ENCODE data around the gene FRY.

DNA sequence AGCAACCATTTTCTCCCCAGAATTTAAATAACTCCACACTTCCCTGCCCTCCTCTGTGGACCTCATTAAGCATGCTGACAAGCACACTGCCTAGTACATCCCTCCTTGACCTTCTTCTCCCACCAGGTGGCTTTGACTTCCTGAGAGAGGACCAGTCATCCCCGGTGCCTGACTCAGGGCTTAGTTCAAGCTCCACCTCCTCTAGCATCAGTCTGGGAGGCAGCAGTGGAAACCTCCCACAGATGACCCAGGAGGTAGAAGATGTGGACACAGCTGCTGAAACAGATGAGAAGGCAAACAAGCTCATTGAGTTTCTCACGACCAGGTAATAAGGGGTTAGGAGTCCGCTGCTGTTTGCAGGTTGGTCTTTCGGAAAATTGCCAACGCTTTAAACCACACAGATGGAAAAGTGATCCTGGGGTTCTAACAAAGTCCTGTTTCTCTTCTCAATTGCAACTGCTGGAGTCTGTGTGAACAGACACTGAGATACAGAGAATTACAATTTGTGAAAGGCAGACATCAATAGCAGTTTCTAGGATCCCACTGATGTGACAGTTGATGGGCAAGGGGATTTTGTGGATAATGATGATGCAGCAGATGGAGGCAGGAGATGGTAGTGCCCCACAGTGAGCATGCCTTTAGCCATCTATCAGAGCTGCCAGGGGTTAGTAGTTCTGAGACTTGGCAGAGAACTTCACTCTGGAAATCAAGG lies 196.9 kb downstream of the FRY start:
- TF ChIP-seq, protein P1, sequence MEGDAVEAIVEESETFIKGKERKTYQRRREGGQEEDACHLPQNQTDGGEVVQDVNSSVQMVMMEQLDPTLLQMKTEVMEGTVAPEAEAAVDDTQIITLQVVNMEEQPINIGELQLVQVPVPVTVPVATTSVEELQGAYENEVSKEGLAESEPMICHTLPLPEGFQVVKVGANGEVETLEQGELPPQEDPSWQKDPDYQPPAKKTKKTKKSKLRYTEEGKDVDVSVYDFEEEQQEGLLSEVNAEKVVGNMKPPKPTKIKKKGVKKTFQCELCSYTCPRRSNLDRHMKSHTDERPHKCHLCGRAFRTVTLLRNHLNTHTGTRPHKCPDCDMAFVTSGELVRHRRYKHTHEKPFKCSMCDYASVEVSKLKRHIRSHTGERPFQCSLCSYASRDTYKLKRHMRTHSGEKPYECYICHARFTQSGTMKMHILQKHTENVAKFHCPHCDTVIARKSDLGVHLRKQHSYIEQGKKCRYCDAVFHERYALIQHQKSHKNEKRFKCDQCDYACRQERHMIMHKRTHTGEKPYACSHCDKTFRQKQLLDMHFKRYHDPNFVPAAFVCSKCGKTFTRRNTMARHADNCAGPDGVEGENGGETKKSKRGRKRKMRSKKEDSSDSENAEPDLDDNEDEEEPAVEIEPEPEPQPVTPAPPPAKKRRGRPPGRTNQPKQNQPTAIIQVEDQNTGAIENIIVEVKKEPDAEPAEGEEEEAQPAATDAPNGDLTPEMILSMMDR (IDR thresholded peaks at IDR 0.05; ENCODE audit: insufficient read depth, low read length): no peak
- TF ChIP-seq POLR2AphosphoS5 (IDR thresholded peaks at IDR 0.05; ENCODE audit: low read depth) (no peak), SPI1 (IDR thresholded peaks at IDR 0.05; ENCODE audit: borderline replicate concordance, low read depth) (no peak), GABPA (IDR thresholded peaks at IDR 0.05; ENCODE audit: low read depth) (no peak)

Measured in HL-60 (cell line).